SK-N-SH treated with all-trans-retinoic acid at 6 μM for 48 hours (cell line): ENCODE measurements around the gene TMEM156.

Source experiments
- ATAC-seq: fragments of 200-7000 bp; cut with Tn5 transposase; 3 replicates; pipeline ENCODE4 v1.9.1; 2020; ENCODE audit warnings: mild to moderate bottlenecking, moderate library complexity
- ARNTL ChIP-seq: fragments of 450-650 bp; formaldehyde crosslinking; IDR thresholded peaks from 2 replicates; pipeline ENCODE4 v1.5.0; 2020; ENCODE audit warnings: low read depth, mild to moderate bottlenecking, moderate library complexity, borderline replicate concordance
- BACH2 ChIP-seq: fragments of 250-450 bp; sonication (Bioruptor Pico); IDR thresholded peaks from 2 replicates; pipeline ENCODE4 v1.9.0; 2021; ENCODE audit warnings: mild to moderate bottlenecking, borderline replicate concordance
- CREB5 ChIP-seq: fragments of 250-450 bp; sonication (Bioruptor Pico); IDR thresholded peaks from 2 replicates; pipeline ENCODE4 v1.5.1; 2020; ENCODE audit warnings: low read depth, mild to moderate bottlenecking, moderate library complexity
- CSDC2 ChIP-seq: fragments of 250-450 bp; sonication (Bioruptor Pico); IDR thresholded peaks from 2 replicates; pipeline ENCODE4 v1.5.0; 2020; ENCODE audit warnings: mild to moderate bottlenecking, moderate library complexity
- CSRNP3 ChIP-seq: fragments of 250-450 bp; sonication (Bioruptor Pico); IDR thresholded peaks from 2 replicates; pipeline ENCODE4 v1.5.1; 2021; ENCODE audit warnings: mild to moderate bottlenecking, moderate library complexity
- ESRRG ChIP-seq: fragments of 250-450 bp; sonication (Bioruptor Pico); IDR thresholded peaks from 2 replicates; pipeline ENCODE4 v1.6.1; 2021; ENCODE audit warnings: mild to moderate bottlenecking
- GLIS3 ChIP-seq: fragments of 250-450 bp; sonication (Bioruptor Pico); IDR thresholded peaks from 2 replicates; pipeline ENCODE4 v1.5.0; 2020; ENCODE audit warnings: mild to moderate bottlenecking, moderate library complexity
- OSR1 ChIP-seq: fragments of 250-450 bp; sonication (Bioruptor Pico); IDR thresholded peaks from 2 replicates; pipeline ENCODE4 v1.8.0; 2022; ENCODE audit warnings: moderate library complexity, mild to moderate bottlenecking, inconsistent platforms
- PATZ1 ChIP-seq: fragments of 250-450 bp; sonication (Bioruptor Pico); IDR thresholded peaks from 2 replicates; pipeline ENCODE4 v1.8.0; 2020; ENCODE audit warnings: mild to moderate bottlenecking, moderate library complexity, borderline replicate concordance
- POU6F1 ChIP-seq: fragments of 250-450 bp; sonication (Bioruptor Pico); IDR thresholded peaks from 2 replicates; pipeline ENCODE4 v1.8.0; 2021; ENCODE audit warnings: low read depth, mild to moderate bottlenecking, moderate library complexity, borderline replicate concordance
- PPARA ChIP-seq: fragments of 250-450 bp; sonication (Bioruptor Pico); IDR thresholded peaks from 2 replicates; pipeline ENCODE4 v1.5.0; 2020; ENCODE audit warnings: mild to moderate bottlenecking, borderline replicate concordance
- RARB ChIP-seq: fragments of 250-450 bp; sonication (Bioruptor Pico); IDR thresholded peaks from 2 replicates; pipeline ENCODE4 v1.8.0; 2021; ENCODE audit warnings: mild to moderate bottlenecking, moderate library complexity
- SNAI2 ChIP-seq: fragments of 250-450 bp; sonication (Bioruptor Pico); IDR thresholded peaks from 2 replicates; pipeline ENCODE4 v1.5.0; 2020; ENCODE audit warnings: mild to moderate bottlenecking, moderate library complexity
- TCF4 ChIP-seq: fragments of 250-450 bp; sonication (Bioruptor Pico); IDR thresholded peaks from 2 replicates; pipeline ENCODE4 v1.8.0; 2021; ENCODE audit warnings: mild to moderate bottlenecking, moderate library complexity, borderline replicate concordance
- TOX ChIP-seq: fragments of 250-450 bp; sonication (Bioruptor Pico); IDR thresholded peaks from 2 replicates; pipeline ENCODE4 v1.8.0; 2021; ENCODE audit warnings: mild to moderate bottlenecking, moderate library complexity, borderline replicate concordance
- TSHZ2 ChIP-seq: fragments of 250-450 bp; sonication (Bioruptor Pico); IDR thresholded peaks from 2 replicates; pipeline ENCODE4 v1.5.0; 2020; ENCODE audit warnings: mild to moderate bottlenecking, moderate library complexity
- ZC3H10 ChIP-seq: fragments of 250-450 bp; sonication (Bioruptor Pico); IDR thresholded peaks from 2 replicates; pipeline ENCODE4 v1.5.1; 2021; ENCODE audit warnings: mild to moderate bottlenecking, moderate library complexity
- ZFP3 ChIP-seq: fragments of 250-450 bp; sonication (Bioruptor Pico); IDR thresholded peaks from 2 replicates; pipeline ENCODE4 v1.5.0; 2020; ENCODE audit warnings: mild to moderate bottlenecking, moderate library complexity
- ZFP30 ChIP-seq: fragments of 450-650 bp; formaldehyde crosslinking; IDR thresholded peaks from 2 replicates; pipeline ENCODE4 v1.5.0; 2022; ENCODE audit warnings: mild to moderate bottlenecking, moderate library complexity
- ZNF565 ChIP-seq: fragments of 450-650 bp; formaldehyde crosslinking; conservative IDR thresholded peaks from 2 replicates; pipeline ENCODE4 v1.5.0; 2020; ENCODE audit warnings: low read depth, mild to moderate bottlenecking, moderate library complexity
- ZNF70 ChIP-seq: fragments of 450-650 bp; formaldehyde crosslinking; IDR thresholded peaks from 2 replicates; pipeline ENCODE4 v1.5.0; 2020; ENCODE audit warnings: mild to moderate bottlenecking, moderate library complexity
- ZNF8 ChIP-seq: fragments of 450-650 bp; formaldehyde crosslinking; IDR thresholded peaks from 2 replicates; pipeline ENCODE4 v1.5.0; 2020; ENCODE audit warnings: mild to moderate bottlenecking, moderate library complexity

Gene TMEM156

GRCh38 chr4:38951598-38951997 is 80.6 kb downstream of the TMEM156 start (continued):
- TF ChIP-seq POU6F1 (CRISPR knock-in tag) (no peak), OSR1 (no peak), ZNF565 (CRISPR knock-in tag) (no peak), RARB (no peak), ZFP3 (CRISPR knock-in tag) (no peak)

GRCh38 chr4:38950734-38951133 is 81.5 kb downstream of the TMEM156 start:
- TF ChIP-seq ZFP30 (CRISPR knock-in tag) (no peak), CSRNP3 (CRISPR knock-in tag) (no peak), GLIS3 (no peak), TSHZ2 (CRISPR knock-in tag) (no peak), PPARA (no peak), ZNF8 (CRISPR knock-in tag) (no peak), POU6F1 (CRISPR knock-in tag) (no peak), ZNF70 (CRISPR knock-in tag) (no peak), TOX (CRISPR knock-in tag) (no peak)
- no peak for ATAC-seq

GRCh38 chr4:38950159-38950558 is 82.0 kb downstream of the TMEM156 start:
- TF ChIP-seq ZFP3 (CRISPR knock-in tag) (no peak), CSRNP3 (CRISPR knock-in tag) (no peak), TOX (CRISPR knock-in tag) (no peak), RARB (no peak), BACH2 (CRISPR knock-in tag) (no peak), ZNF70 (CRISPR knock-in tag) (no peak), ESRRG (CRISPR knock-in tag) (no peak), ZC3H10 (no peak), ARNTL (CRISPR knock-in tag) (no peak), SNAI2 (CRISPR knock-in tag) (no peak), GLIS3 (no peak), PPARA (no peak), CREB5 (CRISPR knock-in tag) (no peak), PATZ1 (CRISPR knock-in tag) (no peak), CSDC2 (CRISPR knock-in tag) (no peak), TCF4 (no peak)
- no peak for ATAC-seq
